NCI-H2196 (cell line): ENCODE results near the gene OR2C1.

Experiments
- DNase-seq: peaks from one replicate; lab custom pipeline; 2025; ENCODE audit not compliant: unreplicated experiment; lab: John Stamatoyannopoulos, UW

OR2C1 gene

GRCh38 chr16:3389663-3390338 is 34.1 kb downstream of the OR2C1 start:
- DNase-seq = no peak

GRCh38 chr16:3400446-3400778 is 44.7 kb downstream of the OR2C1 start:
- no peak for DNase-seq

GRCh38 chr16:3400779-3401688 is 45.3 kb downstream of the OR2C1 start, which contains the start of the genes ZNF174 and ZSCAN32:
Gene ZNF174 (plus strand): TSS chr16:3401215. CDS start chr16:3402005, 790 bp downstream.
Gene ZSCAN32 (minus strand): TSS chr16:3401004. CDS start chr16:3397557, 3,447 bp downstream.
- peak; percentile 98 for DNase-seq

GRCh38 chr16:3401719-3402397 is 46.2 kb downstream of the OR2C1 start:
- DNase-seq = peak; percentile 10
